Right lobe of liver (tissue), 6 donors: ENCODE measurements around the gene CBX3. TPM values are rescaled to one million over a fixed set of nuclear protein-coding genes. Genes with fewer than 3 reads are reported as not detected.

ENCODE experiments used
- ATAC-seq, 4 donors: fragments of 200-7000 bp; cut with Tn5 transposase; one replicate each; pipeline ENCODE4 v1.9.1; 2020; ENCODE audit warnings: mild to moderate bottlenecking in 4 of 4, moderate library complexity in 4 of 4
- DNase-seq, 3 donors: peaks; one replicate each; pipeline ENCODE4 v3.0.0-alpha.2; 2020
- H3K27ac ChIP-seq, 3 donors: fragments of 200-600 bp; one replicate each; pipeline ENCODE4 v1.8.0; 2022
- H3K27me3 ChIP-seq, 2 donors: fragments of 200-600 bp; one replicate each; pipeline ENCODE4 v1.8.0; 2022
- H3K36me3 ChIP-seq, 4 donors: fragments of 200-600 bp; sonication (generic) in 1 of 4; one replicate each; pipeline versions ENCODE4 v1.5.1 to v1.8.0; 2017 to 2022; ENCODE audit warnings: control low read depth in 1 of 4
- H3K4me1 ChIP-seq, 4 donors: fragments of 200-600 bp; sonication (generic) in 1 of 4; one replicate each; pipeline versions ENCODE4 v1.5.1 to v1.8.0; 2017 to 2022; ENCODE audit warnings: control low read depth in 1 of 4
- H3K4me3 ChIP-seq, 3 donors: fragments of 200-600 bp; one replicate each; pipeline ENCODE4 v1.8.0; 2022
- H3K9me3 ChIP-seq, 4 donors: fragments of 200-600 bp; sonication (generic) in 1 of 4; one replicate each; pipeline versions ENCODE4 v1.5.1 to v1.8.0; 2017 to 2022; ENCODE audit warnings: control low read depth in 1 of 4
- POLR2A ChIP-seq: fragments of 450-650 bp; IDR thresholded peaks from one replicate; pipeline ENCODE4 v1.6.1; 2017; ENCODE audit warnings: antibody characterized with exemption, mild to moderate bottlenecking
- WGBS: methylation state at CpG from one replicate; pipeline ENCODE4 v1.1.6; 2018; ENCODE audit warnings: low coverage, low lambda C conversion rate; ENCODE audit not compliant: insufficient coverage; ENCODE audit errors: missing lambda C conversion rate; 5-methylcytosine and 5-hydroxymethylcytosine counted together
- intact Hi-C, 2 donors: fragments of 100-400 bp; cut with DNase I; formaldehyde crosslinking; loops; one replicate each; pipeline versions ENCODE4 v1.11.2 to v1.14.1; 2022
- total RNA-seq, 6 experiments: library from RNA; depleted of rRNA in 2 of 6; stranded (reverse); fragments of >200 nt in 2 of 6; fragmentation: NEBNext Ultra II Directional in 3 of 6; extraction: Animal tissue kit (Norgen Biotek cat#: 25700) in 3 of 6; gene quantifications; one replicate each; pipeline versions ENCODE4 v1.1.0 to v1.2.4, GENCODE V29; 2016 to 2023
- TF ChIP-seq, protein P1 (sequence below), 4 donors: fragments of 200-600 bp in 3 of 4; fragments of 450-650 bp in 1 of 4; IDR thresholded peaks; one replicate each; pipeline versions ENCODE4 v1.5.1 to v1.8.0; 2016 to 2022; ENCODE audit warnings: antibody characterized with exemption in 4 of 4, mild to moderate bottlenecking in 2 of 4
- donor health status: DM: no; HTN: yes; CAD: no.
- donor health status: DM: no; HTN: no; CAD: no.
- donor health status: DM: no; HTN: no; CAD: no.
- donor health status: DM: no; HTN: yes; CAD: no.
- donor health status: DM: no; HTN: yes; CAD: no.

CBX3 gene
- total RNA-seq, 6 experiments from 2014 or later = 26.4 to 42.1 (median 40.5) TPM

DNA sequence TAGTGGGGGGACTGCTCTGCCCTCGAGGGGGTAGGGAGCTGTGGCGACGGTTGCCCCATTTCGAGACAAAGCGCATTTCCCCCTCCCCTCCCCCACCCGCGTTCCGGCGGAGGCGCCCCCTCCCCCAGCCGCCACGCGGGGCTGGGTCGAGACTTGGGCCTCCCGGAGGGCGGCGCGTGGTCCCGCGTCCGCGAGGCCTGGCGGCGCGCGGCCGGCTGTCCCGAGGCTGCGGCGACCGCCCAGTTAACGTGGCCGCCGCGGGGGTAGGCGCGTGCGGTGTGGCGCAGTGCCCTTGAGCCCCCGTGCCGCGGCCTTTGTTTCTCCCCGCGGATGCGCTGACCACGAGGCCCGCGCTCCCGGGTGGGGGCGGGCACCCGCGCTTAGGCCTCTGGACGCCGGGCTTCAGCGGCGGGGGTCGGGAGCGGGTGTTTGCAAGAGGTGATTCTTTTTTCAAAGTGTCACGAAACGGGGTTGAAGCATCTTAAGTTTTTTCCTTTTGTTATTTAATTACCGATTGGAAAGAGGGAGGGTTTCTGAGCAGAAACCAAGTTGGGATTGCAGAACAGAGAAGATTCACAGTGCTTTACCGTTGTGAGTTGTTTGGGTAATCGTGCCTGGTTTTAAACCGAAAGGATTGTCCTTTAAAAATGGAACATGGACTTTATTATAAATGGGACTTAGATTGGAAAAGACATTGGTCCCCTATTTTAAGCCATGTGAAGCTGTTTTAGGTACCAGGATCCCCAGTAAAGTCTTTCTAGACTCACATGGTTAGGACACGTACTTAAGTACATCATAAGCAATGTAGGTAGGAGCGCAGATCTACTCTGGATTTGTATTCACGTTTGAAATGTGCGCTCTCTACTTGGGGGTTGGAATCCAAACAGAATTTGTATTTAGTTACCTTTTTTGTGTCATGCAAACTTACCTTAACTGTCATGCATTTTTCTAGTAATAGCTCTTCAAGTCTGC, 760 bp downstream of the CBX3 start:
- H3K4me3 ChIP-seq = peak overlapping the region; percentile 88 to 96 (median 88)
- WGBS = 0% methylated on average over 10 of the region's 68 CpGs
- TF ChIP-seq POLR2A = no peak
- ATAC-seq = peak in 3 of 4 donors; percentile 1 to 10 (median 3)
- DNase-seq = peak in 2 of 3 donors; percentile 72 to 77
- no peaks in the 10 kb centered on the region for H3K9me3 ChIP-seq
- H3K36me3 ChIP-seq = peaks cover 0 to 20% (median 9%) of the 10 kb centered on the region in 4 donors
- intact Hi-C loops = no loop called here
- H3K27me3 ChIP-seq = no peaks in the 10 kb centered on the region
- H3K27ac ChIP-seq = peak overlapping the region; percentile 97 to 100 (median 100)
- H3K4me1 ChIP-seq = peaks cover 0 to 35% (median 8%) of the 10 kb centered on the region in 4 donors

DNA sequence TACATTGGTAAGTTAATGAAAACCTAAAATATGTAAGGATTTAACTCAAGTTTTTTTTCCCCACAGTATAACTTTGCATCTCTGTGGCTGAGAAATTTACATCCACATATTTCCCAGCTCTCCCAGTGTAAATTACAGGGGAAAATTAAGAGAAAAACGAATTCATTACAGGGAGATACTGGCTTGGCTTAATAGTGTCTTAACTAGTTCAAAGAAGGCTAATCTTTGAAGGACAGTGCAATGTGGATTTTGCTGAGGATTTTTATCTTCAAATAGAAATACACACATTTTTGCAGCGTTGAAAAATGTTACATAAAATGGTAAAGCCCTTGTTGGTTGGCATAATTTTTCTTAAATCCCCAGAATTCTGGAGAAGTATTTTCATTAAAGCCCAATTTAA, 1.5 kb downstream of the CBX3 start:
- 2% methylated on average over 2 of the region's 2 CpGs for WGBS
- peaks cover 0 to 28% (median 5%) of the 10 kb centered on the region in 4 donors for H3K4me1 ChIP-seq
- DNase-seq (no peak), ATAC-seq (no peak)
- H3K27ac ChIP-seq = peak overlapping the region in 1 of 3 donors; percentile 97
- no peaks in the 10 kb centered on the region for H3K9me3 ChIP-seq
- intact Hi-C loops = no loop called here
- peak overlapping the region; percentile 88 to 96 (median 88) for H3K4me3 ChIP-seq
- peaks cover 0 to 19% (median 9%) of the 10 kb centered on the region in 4 donors for H3K36me3 ChIP-seq
- no peak for TF ChIP-seq POLR2A
- TF ChIP-seq, protein P1, sequence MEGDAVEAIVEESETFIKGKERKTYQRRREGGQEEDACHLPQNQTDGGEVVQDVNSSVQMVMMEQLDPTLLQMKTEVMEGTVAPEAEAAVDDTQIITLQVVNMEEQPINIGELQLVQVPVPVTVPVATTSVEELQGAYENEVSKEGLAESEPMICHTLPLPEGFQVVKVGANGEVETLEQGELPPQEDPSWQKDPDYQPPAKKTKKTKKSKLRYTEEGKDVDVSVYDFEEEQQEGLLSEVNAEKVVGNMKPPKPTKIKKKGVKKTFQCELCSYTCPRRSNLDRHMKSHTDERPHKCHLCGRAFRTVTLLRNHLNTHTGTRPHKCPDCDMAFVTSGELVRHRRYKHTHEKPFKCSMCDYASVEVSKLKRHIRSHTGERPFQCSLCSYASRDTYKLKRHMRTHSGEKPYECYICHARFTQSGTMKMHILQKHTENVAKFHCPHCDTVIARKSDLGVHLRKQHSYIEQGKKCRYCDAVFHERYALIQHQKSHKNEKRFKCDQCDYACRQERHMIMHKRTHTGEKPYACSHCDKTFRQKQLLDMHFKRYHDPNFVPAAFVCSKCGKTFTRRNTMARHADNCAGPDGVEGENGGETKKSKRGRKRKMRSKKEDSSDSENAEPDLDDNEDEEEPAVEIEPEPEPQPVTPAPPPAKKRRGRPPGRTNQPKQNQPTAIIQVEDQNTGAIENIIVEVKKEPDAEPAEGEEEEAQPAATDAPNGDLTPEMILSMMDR (IDR thresholded peaks at IDR 0.05) = no peak
- H3K27me3 ChIP-seq = no peaks in the 10 kb centered on the region

DNA sequence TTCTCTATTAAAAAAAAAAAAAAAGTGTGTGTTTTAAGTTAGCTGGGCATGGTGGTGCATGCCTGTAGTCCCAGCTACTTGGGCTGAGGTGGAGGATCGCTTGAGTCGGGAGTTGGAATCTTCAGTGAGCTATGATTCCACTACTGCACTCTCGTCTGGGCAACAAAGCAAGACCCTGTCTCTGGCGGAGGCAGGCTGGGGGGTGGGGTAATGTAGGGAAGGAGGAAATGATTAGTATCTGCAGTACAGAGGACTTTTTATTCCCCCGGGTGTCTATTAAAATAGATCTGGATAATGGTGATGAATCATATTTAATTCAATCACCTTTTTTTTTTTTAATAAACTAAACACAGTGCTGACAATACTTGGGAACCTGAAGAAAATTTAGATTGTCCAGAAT, 6.5 kb downstream of the CBX3 start:
- intact Hi-C loops = no loop called here
- WGBS = 90% methylated on average over 5 of the region's 5 CpGs

DNA sequence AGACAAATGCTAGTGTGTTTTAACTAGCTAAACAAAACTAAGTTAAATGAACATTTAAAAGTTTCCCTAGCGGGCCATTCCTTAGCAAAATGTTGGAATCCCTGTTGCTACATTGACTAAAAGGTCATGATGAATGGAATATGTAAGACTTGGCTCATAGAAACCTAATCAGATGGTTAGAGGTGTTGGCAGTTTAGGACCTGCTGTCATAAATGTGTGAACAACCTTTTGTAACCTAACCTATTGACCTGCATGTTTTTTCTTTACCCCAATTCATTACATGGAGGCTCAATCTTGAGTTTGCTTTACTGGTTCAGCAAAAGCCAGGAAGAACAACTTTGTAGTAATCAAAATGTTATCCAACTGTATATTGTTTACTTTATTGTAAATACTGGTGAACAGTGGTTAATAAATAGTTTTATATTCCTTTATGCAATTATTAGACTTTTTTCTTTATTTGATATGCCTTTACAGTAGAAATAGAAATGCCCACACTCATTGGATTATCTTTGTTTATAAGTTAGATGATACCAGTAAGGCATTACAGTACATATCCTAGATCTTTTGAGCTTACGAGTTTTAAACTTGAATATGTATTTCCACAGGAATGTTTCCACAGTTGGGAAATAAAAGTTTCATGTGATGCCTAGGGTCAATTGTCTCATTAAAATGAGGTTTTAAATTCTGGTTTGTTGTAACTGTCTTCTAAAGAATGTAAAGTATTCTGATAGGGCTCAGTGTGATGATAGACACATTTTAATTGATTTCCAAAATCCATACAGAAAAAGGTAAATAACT, 11.6 kb downstream of the CBX3 start:
- 95% methylated on average over 2 of the region's 2 CpGs for WGBS
- Histone ChIP-seq H3K36me3 (peaks cover 0 to 40% (median 21%) of the 10 kb centered on the region in 4 donors), H3K27ac (no peak overlapping the region), H3K27me3 (no peaks in the 10 kb centered on the region), H3K9me3 (no peaks in the 10 kb centered on the region), H3K4me3 (no peak overlapping the region), H3K4me1 (peaks cover 0 to 12% (median 0%) of the 10 kb centered on the region in 4 donors)
- TF ChIP-seq, protein P1 (IDR thresholded peaks at IDR 0.05) = no peak
- TF ChIP-seq POLR2A = no peak
- ATAC-seq (peak in 2 of 4 donors; percentile 26 to 67), DNase-seq (no peak)
- intact Hi-C loops = no loop called here

More for the DNA sequence above, 6.5 kb downstream of the CBX3 start:
- Histone ChIP-seq H3K27ac (no peak overlapping the region), H3K4me1 (peaks cover 0 to 22% (median 4%) of the 10 kb centered on the region in 4 donors), H3K36me3 (peaks cover 0 to 60% (median 30%) of the 10 kb centered on the region in 4 donors), H3K27me3 (no peaks in the 10 kb centered on the region), H3K4me3 (no peak overlapping the region), H3K9me3 (no peaks in the 10 kb centered on the region)
- TF ChIP-seq, protein P1 (IDR thresholded peaks at IDR 0.05) = no peak
- TF ChIP-seq POLR2A = no peak
- DNase-seq (no peak), ATAC-seq (no peak)
